Stimulated activated CD8-positive, alpha-beta memory T cell treated with anti-CD3 and anti-CD28 coated beads, Interleukin-7, amount 100 ng/mL, for 48 hours (primary cell): Measurements from ENCODE around the gene PMEL.

Source experiments
- DNase-seq, 2 donors: peaks; one replicate each; pipeline ENCODE4 v3.0.0-alpha.2; 2020; ENCODE audit warnings: low read depth in 1 of 2; ENCODE audit errors: extremely low read depth in 1 of 2

Gene PMEL

DNA sequence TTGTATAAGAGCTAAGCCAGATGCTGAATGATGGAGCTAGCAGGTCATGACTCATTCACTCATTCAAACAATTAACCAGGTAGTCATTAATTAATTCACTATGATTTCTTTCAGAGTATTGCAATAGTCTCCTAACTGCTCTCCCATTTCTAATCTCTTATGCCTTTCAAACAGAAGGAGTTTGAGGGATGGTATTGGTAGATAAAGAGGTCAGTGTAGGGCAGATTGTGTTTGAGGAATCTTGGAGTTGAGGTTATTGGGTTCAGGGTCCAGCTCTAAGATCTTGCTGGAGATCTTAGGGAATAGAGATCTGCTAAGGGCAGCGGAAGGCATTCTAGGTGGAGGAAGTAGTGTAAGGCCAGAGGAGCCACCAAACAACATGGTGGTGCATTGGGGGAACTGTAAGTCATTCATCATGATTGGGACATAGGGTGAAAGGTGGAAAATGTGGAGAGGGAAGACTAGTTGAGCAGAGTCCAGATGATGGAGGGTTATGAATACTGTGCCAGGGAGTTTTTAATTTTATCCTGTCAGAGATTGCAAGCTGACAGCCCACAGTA is 23.2 kb downstream of the PMEL start:
- DNase-seq: no peak

- DNase-seq: no peak
Measured at GRCh38 chr12:55942055-55942454, 23.8 kb downstream of the PMEL start.

DNA sequence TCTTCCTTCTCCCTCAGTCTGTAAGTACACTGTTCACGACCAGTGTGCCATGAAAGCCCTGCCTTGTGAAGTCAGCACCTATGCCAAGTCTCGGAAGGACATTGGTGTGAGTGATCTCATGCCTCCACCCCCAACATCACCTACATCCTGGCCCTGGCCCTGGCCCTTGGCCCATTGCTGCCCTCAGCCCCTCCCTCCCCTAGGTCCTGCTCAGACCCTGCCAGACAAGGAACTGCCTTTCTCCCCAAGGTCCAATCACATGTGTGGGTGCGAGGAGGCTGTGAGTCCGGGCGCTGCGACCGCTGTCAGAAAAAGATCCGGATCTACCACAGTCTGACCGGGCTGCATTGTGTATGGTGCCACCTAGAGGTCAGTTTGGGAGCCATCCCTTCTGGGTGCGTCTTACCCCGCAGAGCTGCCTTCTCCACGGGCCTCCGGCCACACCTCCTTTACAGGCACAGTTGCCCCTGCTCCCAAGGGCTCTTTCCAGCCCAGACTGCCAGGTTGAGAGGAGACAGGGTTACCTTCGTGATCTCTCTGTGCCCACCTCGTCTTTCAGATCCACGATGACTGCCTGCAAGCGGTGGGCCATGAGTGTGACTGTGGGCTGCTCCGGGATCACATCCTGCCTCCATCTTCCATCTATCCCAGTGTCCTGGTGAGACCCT is 25.6 kb downstream of the PMEL start:
- peak in 1 of 2 donors; percentile 73 for DNase-seq

- DNase-seq: no peak
Measured at GRCh38 chr12:55938826-55939501, 26.9 kb downstream of the PMEL start.

DNA sequence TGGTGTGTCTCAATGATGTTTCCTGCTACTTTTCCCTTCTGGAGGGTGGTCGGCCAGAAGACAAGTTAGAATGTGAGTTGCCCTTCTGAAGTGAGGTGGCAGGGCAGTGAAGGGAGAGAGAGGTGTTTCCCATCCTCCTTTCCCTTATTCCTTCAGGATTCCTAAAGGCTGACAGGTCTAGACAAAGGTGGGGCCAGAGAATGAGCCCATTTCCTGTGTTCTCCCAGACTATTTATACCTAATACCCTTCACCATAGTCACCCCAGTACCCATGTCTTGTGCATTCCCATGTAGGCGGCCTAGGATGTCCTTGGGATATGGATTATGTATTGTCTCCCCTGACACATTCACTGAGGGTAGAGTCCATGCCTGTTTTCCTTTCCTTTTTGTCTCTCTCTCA is 27.9 kb downstream of the PMEL start:
- DNase-seq: no peak

GRCh38 chr12:55935738-55936151 is 30.1 kb downstream of the PMEL start:
- DNase-seq: no peak

DNA sequence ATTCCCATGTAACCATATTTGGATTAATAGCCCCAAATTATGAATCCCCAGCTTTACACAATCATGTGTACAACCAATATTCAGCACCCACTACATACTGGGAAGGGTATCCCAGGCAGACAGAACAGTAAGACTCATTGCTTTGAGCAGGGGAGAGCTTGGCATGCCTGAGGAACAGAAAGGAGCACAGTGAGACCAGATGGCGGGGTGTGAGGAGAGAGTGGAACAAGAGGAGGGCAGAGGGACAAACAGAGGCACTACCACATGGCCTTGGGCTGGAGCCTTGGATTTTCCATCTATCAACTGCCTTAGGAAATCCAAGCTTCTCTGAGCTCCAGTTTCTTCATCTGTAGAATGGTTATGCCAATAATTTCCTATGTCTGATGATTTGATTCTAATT is 31.1 kb downstream of the PMEL start:
- DNase-seq: no peak

- no peak for DNase-seq
Measured at GRCh38 chr12:55933799-55934742, 31.8 kb downstream of the PMEL start.

- no peak for DNase-seq
Measured at GRCh38 chr12:55933169-55933798, 32.6 kb downstream of the PMEL start.

DNA sequence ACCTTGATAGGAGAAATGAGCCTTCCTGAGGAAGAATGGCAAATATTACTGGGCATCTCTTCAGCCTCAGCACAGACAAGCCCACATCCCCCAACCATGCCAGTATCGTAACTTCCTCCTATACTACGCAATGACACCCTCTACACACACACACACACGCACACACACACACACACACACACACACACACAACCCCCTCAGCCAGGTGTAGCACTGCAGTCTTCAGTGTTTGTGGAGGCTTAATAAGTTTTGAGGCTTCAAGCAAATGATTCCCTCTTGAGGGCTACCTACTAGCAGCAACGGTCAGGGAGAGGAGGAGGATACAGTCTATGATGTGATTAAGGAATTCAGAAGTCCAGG is 33.3 kb downstream of the PMEL start:
- no peak for DNase-seq

GRCh38 chr12:55931780-55932550 is 33.9 kb downstream of the PMEL start:
- DNase-seq: no peak

- DNase-seq: no peak
Measured at GRCh38 chr12:55931317-55931779, 34.5 kb downstream of the PMEL start.

DNA sequence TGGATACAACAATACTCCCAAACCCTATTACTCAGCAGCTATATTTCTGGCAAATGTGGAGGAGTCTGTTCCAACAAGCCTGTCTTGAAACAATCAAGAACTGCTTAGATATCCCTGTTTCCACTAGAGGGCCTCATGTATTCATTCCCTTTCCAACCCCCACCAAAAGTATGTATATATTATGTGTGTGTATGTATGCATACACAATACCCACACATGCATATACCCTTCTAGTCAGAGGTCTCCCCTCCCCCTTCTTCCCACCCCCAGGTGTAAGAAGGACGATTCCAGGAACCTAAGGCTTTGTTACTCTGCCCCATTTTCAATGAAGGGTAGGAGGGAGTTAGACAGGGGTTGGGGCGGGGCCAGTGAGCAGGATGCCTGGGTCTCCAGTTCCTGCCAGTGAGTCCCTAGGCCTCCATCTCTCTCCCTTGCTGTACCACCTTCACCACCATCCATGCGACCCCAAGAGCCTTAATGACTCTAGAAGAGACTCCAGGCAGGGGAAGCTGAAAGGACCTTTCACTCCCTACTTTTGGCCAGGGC is 35.0 kb downstream of the PMEL start, which contains the start of gene DGKA:
Gene DGKA, plus strand, starts transcription at position 392 of the 546 bp plus-strand sequence. CDS start 5,342 bp downstream, outside the sequence.
- DNase-seq: peak; percentile 58 to 82

- DNase-seq: peak; percentile 72 to 82
Measured at GRCh38 chr12:55929306-55929791, 36.5 kb downstream of the PMEL start.

- DNase-seq: peak; percentile 43 to 70
Measured at GRCh38 chr12:55927588-55928502, 38.0 kb downstream of the PMEL start, which contains the start of gene PYM1. PYM1 (minus strand) TSS chr12:55927894; CDS start chr12:55927761, 133 bp downstream.

DNA sequence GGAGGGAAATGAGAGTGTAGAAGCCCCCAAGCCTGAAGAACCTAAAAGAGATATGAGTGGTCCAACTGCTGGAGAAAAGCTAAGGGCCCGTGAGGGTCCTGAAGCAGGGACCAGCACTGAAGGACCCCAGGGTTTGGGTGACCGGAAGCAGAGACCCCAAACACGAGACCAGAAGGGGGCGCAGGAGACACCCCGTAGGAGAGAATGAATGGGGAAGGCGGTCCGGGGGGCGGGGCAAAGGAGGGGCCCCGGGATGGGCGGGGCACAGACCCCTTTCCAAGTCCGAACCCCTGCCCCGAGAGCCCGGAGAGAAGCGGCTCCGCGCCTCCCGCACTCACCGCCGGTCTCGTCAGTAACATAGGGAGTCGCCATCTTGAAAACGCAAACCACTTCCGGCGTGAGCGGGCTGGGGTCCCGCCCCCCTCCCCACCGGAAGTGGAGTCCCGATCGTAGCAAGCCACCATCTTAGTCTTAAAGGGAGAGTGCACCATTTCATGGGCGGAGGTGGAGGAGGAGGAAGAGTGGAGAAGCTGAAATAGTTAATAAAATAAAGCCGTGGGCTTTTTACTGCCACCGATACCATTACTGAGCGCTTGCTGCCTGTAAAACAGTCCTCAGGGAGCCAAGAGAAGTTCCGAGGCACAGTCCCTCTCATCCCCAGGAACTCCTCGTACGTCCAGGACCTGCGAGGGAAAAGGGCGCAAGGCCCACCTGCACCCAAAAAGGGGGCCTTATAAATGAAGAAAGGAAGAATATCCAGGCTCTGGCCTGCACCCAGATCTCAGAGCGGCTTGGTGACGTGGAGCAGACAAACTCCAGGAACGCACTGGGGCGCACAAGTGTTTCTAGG is 38.9 kb downstream of the PMEL start:
- DNase-seq: peak; percentile 89 to 93
